GM19438 (cell line): Measurements from ENCODE around the gene PRKCZ.

ENCODE experiments used
- ATAC-seq: cut with Tn5 transposase; IDR thresholded peaks from one replicate; pipeline ENCODE4 v1.9.1; 2021; ENCODE audit warnings: low read depth; ENCODE audit not compliant: unreplicated experiment

The PRKCZ gene

DNA sequence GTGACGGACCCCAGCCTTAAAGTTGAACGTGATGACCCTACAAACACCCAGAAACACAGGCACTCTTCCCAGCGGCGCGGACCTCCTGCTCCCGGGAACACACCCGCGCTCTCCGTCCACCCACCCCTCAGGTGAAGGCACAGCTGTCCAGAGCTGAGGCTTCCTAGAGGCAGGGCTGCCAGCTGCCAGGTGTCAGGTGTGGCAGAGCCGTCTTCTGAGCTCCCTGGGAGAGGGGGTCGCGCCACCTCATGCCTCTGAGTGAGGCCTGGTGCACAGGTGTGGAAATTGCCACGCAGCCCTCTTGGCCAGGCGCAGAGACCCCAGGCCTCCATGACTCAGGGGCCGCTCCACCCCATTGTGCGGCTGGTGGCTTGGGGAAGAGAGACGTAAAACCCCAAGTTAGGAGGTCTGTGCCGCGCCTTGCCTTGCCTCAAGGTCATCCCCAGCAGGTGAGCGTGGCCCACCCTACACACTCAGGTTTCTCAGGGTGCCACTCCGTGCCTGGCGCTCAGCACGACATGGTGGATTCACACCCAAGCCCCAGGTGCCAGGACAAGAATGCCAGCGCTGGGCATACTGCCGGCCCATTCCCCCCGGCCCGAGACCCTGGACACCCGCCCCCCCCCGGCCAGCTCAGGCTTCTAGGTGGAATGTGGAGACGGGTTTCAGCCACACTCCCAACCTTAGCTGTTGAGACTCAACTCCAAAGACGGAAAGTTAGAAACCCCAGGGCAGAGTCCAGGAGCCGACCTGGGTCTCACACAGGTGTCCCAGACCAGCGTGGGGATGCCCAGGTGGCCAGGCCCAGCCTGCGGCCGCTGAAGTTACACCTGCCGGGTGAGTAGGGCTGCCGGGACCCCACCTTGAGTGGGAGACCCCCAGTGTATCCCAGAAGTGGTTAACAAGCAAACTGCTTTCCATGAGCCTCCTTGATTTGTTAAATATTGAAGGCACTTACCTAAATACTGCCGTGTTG is 136.0 kb downstream of the PRKCZ start:
- ATAC-seq: no peak

DNA sequence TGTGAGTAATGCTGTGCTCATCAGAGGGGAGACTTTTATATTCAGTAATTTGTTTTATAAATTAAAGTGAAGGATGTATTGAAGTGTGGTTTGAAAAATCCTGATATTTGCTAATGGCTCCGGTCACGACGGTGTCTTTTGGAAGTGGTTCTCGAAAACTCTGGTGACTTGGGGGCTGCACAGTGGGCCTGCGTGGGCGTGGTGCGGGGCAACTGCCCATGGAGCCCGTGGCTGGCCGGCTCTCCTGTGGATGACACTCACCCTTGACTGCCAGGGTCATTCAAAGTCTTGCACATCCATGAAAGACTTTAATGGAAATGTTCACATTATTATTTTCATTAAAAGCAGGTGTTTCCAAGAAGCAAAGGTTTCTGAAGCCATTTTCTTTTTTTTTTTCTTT is 136.7 kb downstream of the PRKCZ start:
- no peak for ATAC-seq

DNA sequence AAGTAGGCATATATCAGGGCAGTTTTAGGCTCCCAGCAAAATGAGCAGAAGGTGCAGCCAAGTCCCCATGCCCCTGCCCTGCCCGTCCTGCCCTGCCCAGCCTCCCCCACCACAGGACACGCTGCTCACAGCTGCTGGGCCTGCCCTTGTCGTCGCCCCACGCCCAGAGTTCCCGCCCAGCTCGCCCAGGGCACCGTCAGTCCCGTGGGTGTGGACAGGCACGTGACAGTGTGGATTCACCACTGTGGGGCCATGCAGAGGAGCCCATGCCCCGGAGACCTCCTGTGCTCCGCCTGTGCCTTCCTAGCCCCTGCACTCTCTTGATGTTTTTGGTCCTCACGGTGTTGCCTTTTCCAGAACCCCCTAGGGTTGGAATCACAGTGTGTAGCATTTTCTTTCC is 137.4 kb downstream of the PRKCZ start:
- ATAC-seq: no peak

DNA sequence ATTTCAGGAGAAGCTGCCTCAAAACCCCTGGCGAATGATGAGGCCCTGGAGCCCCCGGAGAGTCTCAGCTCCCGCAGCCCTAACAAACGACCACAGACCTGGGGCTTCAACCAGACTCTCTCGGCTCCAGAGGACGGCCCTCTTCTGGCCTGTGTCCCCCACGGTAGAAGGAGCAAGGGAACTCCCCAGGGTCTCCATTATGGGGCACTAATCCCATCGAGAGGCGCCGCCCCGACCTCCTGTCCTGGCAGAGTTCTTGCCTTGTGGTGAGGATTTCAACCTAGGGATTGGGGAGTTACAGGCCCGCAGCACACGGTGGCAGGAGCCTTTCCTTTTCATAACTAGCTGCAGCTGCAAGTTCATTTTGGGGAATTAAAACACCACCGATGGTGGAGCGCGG is 138.1 kb downstream of the PRKCZ start:
- ATAC-seq: no peak

DNA sequence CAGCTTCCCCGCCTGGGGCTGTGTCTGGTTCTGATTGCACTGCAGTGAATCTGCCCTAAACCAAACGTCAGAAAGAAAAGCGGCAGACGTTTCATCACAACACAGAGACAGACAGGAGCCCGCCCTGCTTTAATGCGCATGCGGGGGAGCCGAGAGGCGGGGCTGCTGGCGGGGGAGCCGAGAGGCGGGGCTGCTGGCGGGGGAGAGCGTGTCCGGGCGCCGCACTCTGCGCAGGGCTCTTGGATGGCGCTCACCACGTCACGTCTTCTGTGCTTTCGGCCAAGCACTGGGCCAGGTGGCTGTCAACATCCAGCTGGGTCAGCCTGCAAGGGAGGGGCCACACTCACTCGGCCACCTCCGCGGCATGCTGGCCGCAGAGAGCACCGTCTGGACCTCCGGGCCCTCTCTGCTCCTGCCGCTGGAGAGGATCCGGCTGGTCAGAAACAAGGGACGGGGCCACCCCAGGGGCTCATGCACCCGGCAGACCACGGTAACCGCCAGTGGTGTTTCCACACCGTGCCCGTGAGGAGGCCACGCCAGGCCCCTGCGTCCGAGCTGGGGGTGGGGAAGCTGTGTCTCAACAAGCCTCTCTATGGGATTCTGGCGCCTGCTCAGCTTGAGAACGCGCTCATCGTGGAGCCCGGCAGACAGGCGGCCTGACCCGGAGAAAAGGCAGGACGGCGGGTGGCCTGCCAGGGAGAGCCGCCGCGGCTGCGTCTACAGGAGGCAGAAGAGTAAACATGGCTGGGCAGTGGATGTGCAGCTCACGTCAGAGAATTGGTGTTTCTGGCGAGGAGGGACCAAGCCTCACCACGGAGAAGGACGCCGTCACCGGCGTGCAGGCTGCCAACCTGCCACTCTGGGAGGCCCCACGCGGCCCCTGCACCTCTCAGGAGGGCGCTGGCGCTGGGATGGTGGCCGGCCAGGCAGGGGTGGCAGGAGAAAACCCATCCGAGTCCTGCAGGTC is 139.5 kb downstream of the PRKCZ start:
- peak; percentile 76 for ATAC-seq

DNA sequence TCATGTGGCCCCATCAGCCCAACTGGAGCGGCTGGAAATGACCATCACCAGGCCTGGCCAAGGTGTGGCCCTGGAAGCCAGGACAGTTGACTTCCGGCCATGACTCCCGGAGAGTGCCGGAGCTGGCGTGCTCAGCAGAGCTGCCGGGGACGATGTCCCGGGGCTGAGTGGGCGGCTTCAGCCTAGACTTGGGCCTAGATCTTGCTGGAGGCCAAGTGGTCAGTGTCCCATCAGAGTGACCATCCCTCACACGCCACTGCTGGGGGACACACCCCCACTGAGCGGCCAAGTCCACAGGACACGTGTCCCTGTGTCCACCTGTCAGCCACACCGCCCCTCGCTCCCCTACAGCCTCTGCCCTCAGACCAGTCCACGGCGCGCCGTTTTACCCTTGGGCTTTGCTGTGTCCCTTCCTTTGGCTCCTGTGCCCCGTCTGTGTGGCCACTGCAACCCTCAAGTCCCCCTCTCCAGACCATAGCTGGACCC is 140.3 kb downstream of the PRKCZ start:
- ATAC-seq: no peak

DNA sequence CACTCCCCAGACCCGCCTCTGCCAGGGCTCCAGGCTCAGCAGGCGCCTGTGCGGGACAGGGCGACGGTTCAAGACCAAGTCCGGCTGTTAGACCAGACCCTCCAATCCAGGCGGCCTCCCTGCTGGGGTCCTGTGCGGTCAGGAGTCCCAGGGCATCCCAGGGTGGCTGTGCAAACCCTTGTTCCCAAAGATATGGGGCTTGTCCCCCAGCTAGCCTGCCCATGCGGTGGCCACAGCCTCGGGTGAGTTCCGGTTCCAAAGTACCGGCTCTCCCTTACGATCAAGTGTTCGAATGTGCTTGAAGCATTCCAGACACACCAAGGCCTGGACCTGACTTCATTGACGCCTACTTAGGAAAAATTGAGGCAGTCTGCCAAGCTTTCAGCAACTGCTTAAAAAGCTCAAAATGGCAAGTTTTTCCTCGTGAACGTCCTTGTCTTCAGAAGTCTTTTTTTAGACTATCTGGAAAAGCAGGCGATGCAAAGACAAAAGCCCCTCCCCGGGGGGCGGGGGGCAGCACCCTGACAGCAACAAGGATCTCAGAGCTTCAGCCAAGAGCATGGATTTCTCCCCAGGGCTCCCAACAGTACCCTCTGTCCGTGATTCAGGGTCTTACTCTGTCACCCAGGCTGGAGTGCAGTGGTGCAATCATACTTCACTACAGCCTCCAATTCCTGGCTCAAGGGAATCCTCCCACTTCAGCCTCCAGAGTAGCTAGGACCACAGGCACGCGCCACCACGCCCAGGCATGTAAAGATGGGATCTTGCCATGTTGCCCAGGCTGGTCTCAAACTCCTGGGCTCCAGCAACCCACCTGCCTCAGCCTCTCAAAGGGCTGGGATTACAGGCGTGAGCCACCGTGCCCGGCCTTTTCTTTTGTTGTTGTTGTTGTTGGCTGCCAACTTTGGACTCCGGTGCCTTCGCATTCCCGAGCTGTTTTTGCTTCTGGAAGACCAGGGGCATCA is 142.1 kb downstream of the PRKCZ start:
- no peak for ATAC-seq

DNA sequence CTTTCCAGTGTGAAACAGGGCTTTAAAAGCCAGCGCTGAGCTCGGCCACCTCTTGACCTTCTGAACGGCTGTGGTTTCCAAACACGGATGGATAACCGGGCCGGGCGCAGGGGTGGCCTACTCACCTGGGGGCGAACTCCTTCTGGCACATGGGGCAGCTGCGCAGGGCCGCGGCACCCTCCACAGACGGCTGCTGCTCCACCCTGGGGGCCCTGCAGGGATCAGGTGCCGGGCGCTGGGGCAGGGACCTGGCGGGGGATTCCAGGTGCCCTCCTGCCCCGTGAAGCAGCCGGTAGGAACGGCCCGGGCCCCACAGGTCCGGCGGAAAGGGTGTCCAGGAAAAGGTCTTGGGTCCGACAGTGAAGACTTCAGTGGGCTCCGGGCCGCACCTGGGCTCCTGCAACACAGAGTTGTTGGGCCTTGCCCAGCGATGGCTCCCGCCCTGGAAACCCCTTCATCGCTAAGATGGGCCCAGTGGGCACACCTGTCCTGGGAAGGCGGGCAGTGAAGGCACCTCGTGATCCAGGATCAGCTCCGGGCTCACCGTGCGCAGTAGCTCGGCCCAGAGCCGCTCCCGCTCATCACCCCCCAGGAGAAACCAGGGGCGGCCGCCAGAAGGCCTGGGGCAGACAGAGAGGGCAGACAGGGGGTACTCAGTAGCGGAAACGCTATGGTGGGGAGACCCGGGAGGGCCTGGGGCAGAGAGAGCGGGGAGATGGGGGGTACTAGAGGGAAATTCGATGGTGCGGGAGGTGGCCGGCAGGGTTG is 143.5 kb downstream of the PRKCZ start:
- ATAC-seq: no peak

DNA sequence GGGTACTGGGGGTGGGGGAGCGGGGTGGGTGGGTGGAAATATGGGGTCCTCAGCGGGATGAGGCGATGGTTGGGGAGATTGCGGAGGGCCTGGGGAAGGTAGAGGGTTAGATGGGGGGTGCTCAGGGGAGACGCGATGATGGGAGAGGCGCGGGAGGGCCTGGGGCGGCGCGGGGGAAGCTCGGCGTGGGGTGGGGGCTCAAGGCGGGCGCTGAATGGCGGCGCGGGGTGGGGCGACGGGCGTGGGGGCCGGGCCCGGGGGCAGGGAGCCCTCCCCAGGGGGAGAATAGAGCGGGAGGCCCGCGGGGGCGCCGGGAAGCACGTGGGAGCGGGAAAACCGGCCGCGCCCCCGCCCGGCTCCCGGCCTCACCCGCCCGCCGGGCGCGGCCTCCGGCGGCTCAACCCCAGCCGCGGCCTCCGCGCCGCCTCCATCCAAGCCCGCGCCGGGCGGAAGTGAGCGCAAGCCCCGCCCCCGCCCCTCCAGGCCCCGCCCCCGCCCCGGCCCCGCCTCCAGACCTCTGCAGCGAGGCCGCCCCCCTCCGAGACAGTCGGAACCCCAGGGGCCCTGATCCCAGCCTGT is 144.2 kb downstream of the PRKCZ start, which contains the start of gene FAAP20:
Gene FAAP20 (minus strand): TSS at position 454 of the 579 bp plus-strand sequence. CDS start 23 bp downstream, at position 431.
- peak; percentile 39 for ATAC-seq

DNA sequence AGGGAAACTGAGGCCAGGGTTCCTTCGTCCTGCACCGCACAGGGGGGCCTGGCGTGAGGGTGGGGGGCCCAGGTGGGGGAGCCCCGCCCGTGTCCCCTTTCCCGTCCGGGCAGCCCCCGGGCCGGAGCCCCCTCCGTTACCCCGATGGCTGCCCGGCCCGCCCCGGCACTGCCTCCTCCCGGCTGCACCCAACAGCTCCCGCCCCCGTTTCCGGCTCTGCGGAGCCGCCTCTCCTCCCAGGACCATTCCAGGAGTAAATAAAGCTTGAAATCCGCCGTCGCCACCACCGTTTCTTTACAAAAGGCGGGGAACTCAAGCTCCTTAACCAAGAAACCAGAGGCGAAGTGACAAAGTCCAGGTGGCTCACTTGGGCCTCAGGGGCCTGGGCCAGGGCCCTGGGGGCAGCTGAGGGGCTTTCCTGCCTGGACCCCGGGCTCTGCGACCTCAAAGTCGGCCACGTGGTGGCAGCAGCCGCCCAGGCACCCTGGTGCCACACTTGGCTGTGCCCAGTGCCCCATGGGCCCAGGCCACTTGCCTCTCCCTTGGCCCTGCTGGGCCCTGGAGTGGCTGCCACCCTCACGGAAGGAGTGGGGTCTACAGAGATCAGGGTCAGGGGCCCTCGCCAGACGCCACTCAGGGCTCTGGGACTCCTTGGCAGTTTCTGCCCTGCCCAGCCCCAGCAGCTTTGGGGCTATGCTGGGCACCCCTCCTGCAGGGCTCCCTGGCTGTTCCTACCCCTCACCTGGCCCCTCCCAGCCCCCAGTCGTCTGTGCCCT is 144.9 kb downstream of the PRKCZ start:
- peak; percentile 66 for ATAC-seq

DNA sequence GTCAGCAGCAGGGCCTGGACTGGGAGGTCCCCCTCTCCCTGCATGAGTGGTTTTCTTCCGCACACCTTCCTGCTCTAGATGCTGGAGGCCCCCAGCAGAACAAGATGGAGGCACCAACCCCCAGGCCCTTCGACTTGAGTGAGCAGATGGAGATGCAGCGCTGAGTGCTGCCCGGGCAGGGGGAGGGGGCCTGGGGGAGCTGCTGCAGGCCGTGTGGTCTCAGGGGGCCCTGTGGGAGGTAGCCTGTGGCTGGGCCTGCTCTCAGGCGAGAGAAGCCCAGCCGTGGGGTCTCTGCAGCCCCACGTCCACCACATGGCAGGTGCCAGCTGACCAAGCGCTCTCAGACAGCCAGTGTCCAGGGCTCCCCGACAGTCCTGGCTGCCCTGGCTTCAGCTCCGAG is 145.6 kb downstream of the PRKCZ start:
- ATAC-seq: no peak

DNA sequence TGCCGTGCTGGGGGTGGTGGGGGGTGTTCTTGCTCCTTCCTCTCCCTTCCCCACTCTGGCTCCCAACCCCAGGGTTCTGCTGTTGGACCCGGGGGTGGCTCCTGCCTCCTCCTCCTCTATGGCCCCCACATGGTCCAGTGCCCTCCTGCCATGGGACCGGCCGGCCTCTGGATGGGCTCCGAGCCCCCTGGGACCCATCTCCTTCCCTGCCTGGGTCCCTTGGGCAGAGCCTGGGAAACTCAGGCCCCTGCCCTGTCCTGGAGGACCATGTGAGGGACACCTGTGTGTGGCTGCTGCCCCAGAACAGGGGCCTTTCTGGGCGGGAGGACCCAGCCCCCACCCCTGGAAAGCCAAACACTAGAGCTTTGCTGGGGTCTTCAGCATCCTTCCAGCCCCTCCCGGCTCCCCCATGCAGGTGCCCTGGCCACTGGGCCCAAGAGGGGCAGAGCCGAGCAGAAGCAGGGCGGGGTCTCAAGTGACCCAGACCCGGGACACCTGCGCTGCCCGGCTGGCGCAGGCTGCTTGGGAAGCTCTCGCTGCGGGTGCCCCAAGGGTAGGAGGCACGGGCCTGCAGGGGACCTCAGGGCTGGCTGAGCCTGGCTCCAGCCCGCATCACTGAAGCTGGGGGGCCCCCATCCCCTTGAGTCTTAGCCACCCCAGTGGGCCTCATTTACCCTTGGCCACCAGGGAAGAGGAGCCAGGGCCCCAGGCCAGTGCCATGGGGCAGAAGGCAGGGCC is 146.9 kb downstream of the PRKCZ start:
- ATAC-seq: no peak

DNA sequence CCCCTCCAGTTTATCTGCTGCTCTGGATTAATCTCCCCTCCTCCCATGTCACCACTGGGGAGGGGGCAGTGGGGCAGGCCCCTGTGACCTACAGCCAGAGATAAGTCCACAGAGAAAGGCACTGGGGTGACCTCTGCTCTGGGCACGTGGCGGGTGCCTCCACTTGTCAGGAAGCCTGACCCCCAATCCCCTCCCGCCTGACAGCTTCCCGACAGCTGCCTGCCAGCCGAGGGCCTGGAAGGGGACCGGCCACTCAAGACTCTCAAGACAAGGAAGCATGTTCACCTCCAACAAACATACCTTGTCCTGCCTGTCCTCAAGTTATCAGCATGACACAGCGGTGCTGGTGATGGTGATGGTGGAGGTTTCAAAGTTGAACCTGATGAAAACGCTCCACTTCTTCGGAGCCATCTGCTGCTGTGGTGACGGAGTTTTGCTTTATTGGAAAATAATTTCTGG is 147.5 kb downstream of the PRKCZ start:
- no peak for ATAC-seq

DNA sequence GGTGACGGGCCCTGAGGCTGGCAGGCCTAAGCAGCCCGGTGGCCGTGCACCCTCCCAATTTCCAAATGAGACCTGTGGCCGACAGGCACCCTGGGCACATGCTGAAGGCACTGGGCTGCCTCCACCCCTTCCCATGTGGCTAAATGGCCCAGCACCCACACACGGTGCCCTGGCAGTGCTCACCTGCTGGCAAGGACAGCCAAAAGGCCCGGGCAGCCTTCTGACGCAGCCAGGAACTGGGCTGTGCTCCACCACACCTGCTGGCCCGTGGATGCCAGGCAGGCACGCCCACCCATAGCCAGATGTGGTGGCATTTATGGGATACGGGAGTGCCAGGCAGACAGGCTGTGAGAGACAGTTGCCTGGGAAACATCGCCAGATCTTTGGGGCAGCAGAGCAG is 148.4 kb downstream of the PRKCZ start:
- ATAC-seq: no peak

DNA sequence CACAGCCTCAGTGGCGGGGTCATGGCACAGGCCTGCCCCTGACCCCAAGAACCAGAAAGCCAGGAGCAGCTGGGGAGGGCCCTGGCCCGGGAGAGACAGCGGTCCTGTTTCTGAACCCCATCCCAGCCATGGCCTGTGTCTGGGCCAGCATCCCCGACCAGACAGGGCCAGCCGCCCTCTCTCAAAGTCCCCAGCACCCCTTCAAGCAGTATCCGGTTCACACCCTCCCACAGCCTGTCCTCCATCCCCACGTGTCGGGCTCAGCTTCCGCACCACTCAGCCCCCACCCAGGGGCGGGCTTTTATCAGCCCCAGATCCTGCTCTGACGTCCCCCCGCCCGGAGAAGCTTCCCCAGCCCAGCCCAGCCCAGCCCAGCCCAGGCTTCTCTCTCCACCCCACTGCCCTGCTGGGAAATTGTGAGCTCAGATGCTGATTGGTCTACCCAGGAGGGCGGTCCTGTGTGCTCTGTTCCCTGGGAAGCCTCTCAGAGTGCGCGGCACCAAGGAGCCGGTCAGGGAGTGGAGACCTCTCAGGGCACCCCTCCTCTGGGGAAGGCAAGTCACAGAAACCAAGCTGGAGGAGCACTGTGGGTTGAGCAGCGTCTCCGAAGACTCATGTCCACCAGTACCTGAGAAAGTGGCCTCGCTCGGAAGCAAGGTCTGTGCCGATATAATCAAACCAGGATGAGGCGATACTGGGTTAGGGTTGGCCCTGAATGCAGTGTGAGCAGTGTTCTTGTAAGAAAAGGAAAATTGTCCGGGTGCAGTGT is 149.0 kb downstream of the PRKCZ start:
- ATAC-seq: peak; percentile 40

DNA sequence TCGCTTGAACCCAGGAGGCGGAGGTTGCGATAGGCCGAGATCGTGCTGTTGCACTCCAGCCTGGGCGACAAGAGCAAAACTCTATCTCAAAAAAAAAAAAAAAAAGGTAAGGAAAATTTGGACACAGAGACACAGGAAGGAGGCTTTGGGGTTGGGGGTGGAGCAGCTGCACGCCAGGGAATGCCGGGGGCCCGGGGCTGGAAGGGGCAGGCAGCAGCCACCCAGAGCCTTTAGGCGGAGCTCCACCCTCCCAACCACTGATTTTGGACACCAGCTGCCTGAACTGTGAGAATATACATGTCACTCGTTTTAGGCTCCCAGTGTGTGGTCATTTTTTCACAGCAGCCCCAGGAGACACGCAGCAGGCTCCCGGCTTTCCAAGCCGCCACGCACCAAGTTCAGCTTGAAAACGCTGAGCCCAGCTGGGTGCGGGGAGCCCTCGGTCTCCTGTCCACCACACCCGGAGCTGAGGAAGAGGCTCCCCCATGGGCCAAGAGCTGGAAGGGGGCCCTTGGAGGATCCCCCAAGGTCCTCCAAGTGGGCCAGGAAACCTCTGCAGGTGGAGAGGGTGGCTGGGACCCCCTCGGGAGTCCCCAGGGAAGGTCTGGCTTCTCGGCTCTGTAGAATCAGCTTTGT is 150.2 kb downstream of the PRKCZ start:
- ATAC-seq: no peak
